K562 (cell line): Measurements from ENCODE around the gene LECT2.

Experiments used
- EZH2 ChIP-seq: IDR thresholded peaks from 2 replicates; pipeline ENCODE4 v1.6.1; 2012; ENCODE audit warnings: low read depth, mild to moderate bottlenecking, inconsistent platforms, low read length, borderline replicate concordance
- GABPA ChIP-seq: fragments of 200-800 bp; sonication (Bioruptor generic); conservative IDR thresholded peaks from 2 replicates; pipeline ENCODE4 v1.6.1; 2016; ENCODE audit warnings: low read depth, missing genetic modification characterization, missing compliant biosample characterization
- GABPB1 ChIP-seq: sonication (generic); formaldehyde crosslinking; IDR thresholded peaks from 2 replicates; pipeline ENCODE4 v1.8.0; 2022; ENCODE audit warnings: mild to moderate bottlenecking, missing genetic modification reagents
- KLF13 ChIP-seq: fragments of 450-650 bp; IDR thresholded peaks from 2 replicates; pipeline ENCODE4 v1.6.1; 2016; ENCODE audit warnings: missing genetic modification characterization, low read depth, mild to moderate bottlenecking, missing compliant biosample characterization, moderate library complexity, borderline replicate concordance
- MTA2 ChIP-seq: fragments of 450-650 bp; IDR thresholded peaks from 2 replicates; pipeline ENCODE4 v1.6.1; 2016; ENCODE audit warnings: low read depth
- MXI1 ChIP-seq: IDR thresholded peaks from 2 replicates; pipeline ENCODE4 v1.6.1; 2011; ENCODE audit warnings: low read depth, mild to moderate bottlenecking, improper control_type of control experiment, low read length
- POLR2A ChIP-seq: fragments of 450-650 bp; conservative IDR thresholded peaks from 2 replicates; pipeline ENCODE4 v1.6.1; 2016
- SRF ChIP-seq, 2 experiments: fragments of 250-450, 450-650 bp in 1 of 2; sonication (Bioruptor Pico) in 1 of 2; sonication (generic) in 1 of 2; formaldehyde crosslinking; IDR thresholded peaks; 2 replicates each; pipeline versions ENCODE4 v1.5.0 to v1.5.1; 2020 to 2022; ENCODE audit warnings: mild to moderate bottlenecking in 1 of 2, missing genetic modification reagents in 1 of 2
- SRSF7 ChIP-seq: fragments of 200-400 bp; formaldehyde crosslinking; optimal IDR thresholded peaks from 2 replicates; pipeline ENCODE3; 2017; ENCODE audit warnings: mild to moderate bottlenecking, low read depth, low read length
- TAF1 ChIP-seq: IDR thresholded peaks from 2 replicates; pipeline ENCODE4 v1.6.1; 2011; ENCODE audit warnings: mild to moderate bottlenecking, low read length, moderate library complexity; ENCODE audit not compliant: insufficient read depth, control insufficient read depth, severe bottlenecking; ENCODE audit errors: extremely low read depth
- TRIM28 ChIP-seq: fragments of 450-650 bp; IDR thresholded peaks from 2 replicates; pipeline ENCODE4 v1.6.1; 2017
- ZBTB12 ChIP-seq: fragments of 250-450 bp; sonication (Bioruptor Pico); IDR thresholded peaks from 2 replicates; pipeline ENCODE4 v1.4.0; 2020
- ZBTB43 ChIP-seq: sonication (generic); formaldehyde crosslinking; IDR thresholded peaks from 2 replicates; pipeline ENCODE4 v1.8.0; 2023; ENCODE audit warnings: mild to moderate bottlenecking, missing genetic modification reagents
- ZC3H8 ChIP-seq: fragments of 450-650 bp; IDR thresholded peaks from 2 replicates; pipeline ENCODE4 v1.6.1; 2017

GRCh38 chr5:136004436-136004835 is 49.7 kb upstream of the LECT2 start:
- TF ChIP-seq EZH2: no peak
- TF ChIP-seq ZC3H8: no peak
- no peak for TF ChIP-seq ZBTB43
- no peak for TF ChIP-seq TAF1
- no peak for TF ChIP-seq TRIM28
- TF ChIP-seq MTA2: no peak
- no peak for TF ChIP-seq ZBTB12 (CRISPR knock-in tag)
- TF ChIP-seq SRF (CRISPR knock-in tag; IDR thresholded peaks at IDR 0.05): no peak
- TF ChIP-seq POLR2A: no peak
- TF ChIP-seq SRSF7: no peak
- no peak for TF ChIP-seq MXI1
- no peak for TF ChIP-seq GABPA (tag)
- no peak for TF ChIP-seq KLF13 (tag)
- TF ChIP-seq GABPB1 (CRISPR knock-in tag): no peak
